Smooth muscle cell (in vitro differentiated cells): ENCODE results near the gene ATP13A1. TPM values are rescaled to one million over a fixed set of nuclear protein-coding genes. Genes with fewer than 3 reads are reported as not detected.
A peak's percentile ranks its signal among the peaks of the same experiment; 100 is the strongest.

ENCODE experiments used
- DNase-seq: peaks from one replicate; lab custom pipeline; 2025; ENCODE audit not compliant: unreplicated experiment; lab: John Stamatoyannopoulos, UW
- H2AFZ ChIP-seq: fragments of 200-600 bp; sonication (generic); 2 replicates; pipeline ENCODE4 v1.6.0; 2016; ENCODE audit warnings: antibody characterized with exemption, low read depth, mild to moderate bottlenecking
- H3F3A ChIP-seq: fragments of 200-600 bp; sonication (generic); 2 replicates; pipeline ENCODE4 v1.6.0; 2017; ENCODE audit warnings: antibody characterized with exemption, low read depth
- H3K27ac ChIP-seq: fragments of 200-600 bp; sonication (generic); 2 replicates; pipeline ENCODE4 v1.5.1; 2016; ENCODE audit warnings: low read depth, mild to moderate bottlenecking
- H3K27me3 ChIP-seq: fragments of 200-600 bp; sonication (generic); 2 replicates; pipeline ENCODE4 v1.6.1; 2016; ENCODE audit warnings: low read depth, mild to moderate bottlenecking
- H3K36me3 ChIP-seq: fragments of 200-600 bp; sonication (generic); 2 replicates; pipeline ENCODE4 v1.5.1; 2016; ENCODE audit warnings: low read depth
- H3K4me1 ChIP-seq: fragments of 200-600 bp; sonication (generic); 2 replicates; pipeline ENCODE4 v1.5.1; 2016; ENCODE audit warnings: low read depth
- H3K4me2 ChIP-seq: fragments of 200-600 bp; sonication (generic); 2 replicates; pipeline ENCODE4 v1.6.0; 2016; ENCODE audit warnings: mild to moderate bottlenecking
- H3K4me3 ChIP-seq: fragments of 200-600 bp; sonication (generic); 2 replicates; pipeline ENCODE4 v1.5.1; 2016; ENCODE audit warnings: mild to moderate bottlenecking
- H3K79me2 ChIP-seq: fragments of 200-600 bp; sonication (generic); 2 replicates; pipeline ENCODE4 v1.6.0; 2016; ENCODE audit warnings: low read depth, mild to moderate bottlenecking
- H3K9ac ChIP-seq: fragments of 200-600 bp; sonication (generic); 2 replicates; pipeline ENCODE4 v1.6.0; 2016; ENCODE audit warnings: low read depth
- H3K9me3 ChIP-seq: fragments of 200-600 bp; sonication (generic); replicated peaks from 2 replicates; pipeline ENCODE4 v1.5.1; 2016; ENCODE audit warnings: low read depth
- H4K20me1 ChIP-seq: fragments of 200-600 bp; sonication (generic); 2 replicates; pipeline ENCODE4 v1.6.0; 2016; ENCODE audit warnings: low read depth
- WGBS: methylation state at CpG from one replicate; pipeline ENCODE4 v1.1.7; 2016; ENCODE audit warnings: low lambda C conversion rate; 5-methylcytosine and 5-hydroxymethylcytosine counted together
- polyA plus RNA-seq: library from polyadenylated mRNA; unstranded; fragments of >200 nt; fragmentation: Nextera tagmentation; extraction: Ambion mirVana; gene quantifications from 2 replicates; pipeline ENCODE4 v1.2.1, GENCODE V29; 2016
- total RNA-seq: library from RNA; depleted of rRNA; stranded (reverse); fragments of >200 nt; gene quantifications from 2 replicates; pipeline ENCODE4 v1.2.3, GENCODE V29; 2014
- TF ChIP-seq, protein P1 (sequence below): fragments of 200-600 bp; sonication (generic); IDR thresholded peaks from 2 replicates; pipeline ENCODE4 v1.5.1; 2017; ENCODE audit warnings: borderline replicate concordance, mild to moderate bottlenecking, antibody characterized with exemption; ENCODE audit not compliant: insufficient read depth, poor library complexity, severe bottlenecking

ATP13A1 gene
- total and polyA plus RNA-seq, 2 experiments from 2014 or later: 48.1 to 51.4 TPM

DNA sequence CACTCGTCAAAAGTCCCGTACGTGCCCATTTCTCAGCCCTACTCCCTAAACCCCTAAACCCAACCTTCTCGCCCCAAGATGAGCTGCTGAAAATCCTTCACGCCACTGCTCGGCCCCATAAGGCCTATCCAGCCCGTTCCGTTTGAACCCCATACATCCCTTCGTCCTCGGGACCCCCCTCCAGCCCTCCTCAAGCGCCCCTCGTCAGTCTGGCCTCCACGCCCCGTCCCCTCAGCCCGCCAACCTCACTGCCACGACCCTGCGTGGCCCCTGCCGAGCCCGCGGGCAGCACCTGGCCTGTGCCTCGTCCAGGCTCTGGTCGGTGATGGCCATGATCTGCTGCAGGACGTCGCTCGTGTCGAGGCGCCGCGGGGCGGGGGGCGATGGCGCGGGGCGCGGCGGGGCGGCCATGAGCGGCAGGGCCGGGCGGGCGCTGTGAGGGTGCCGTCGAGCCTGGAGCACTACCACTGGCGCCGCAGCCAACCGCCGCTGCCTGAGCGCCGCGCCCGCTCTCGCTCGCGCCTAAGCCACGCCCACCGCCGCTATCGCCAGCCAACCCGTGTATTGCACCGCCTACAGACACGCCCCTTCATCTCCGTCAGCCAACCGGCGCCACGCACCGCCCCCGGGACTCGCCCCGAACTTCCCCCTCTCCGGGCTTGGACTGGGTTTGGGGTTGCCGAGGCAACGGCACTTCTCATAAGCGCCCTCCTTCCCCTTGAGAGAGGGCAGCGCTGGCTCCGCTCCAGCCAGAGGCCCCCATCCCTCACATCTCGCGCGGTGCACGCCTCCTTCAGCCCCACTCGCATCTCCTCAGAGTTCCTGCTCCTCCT lies 45.0 kb downstream of the ATP13A1 start, which contains the start of gene PBX4:
PBX4 (minus strand) TSS at position 469 of the 833 bp plus-strand sequence; CDS start at position 411, 58 bp downstream.
- no peaks in the 10 kb centered on the region for H3K9me3 ChIP-seq
- H3F3A ChIP-seq: no peaks in the 10 kb centered on the region
- WGBS: 12% methylated on average over 40 of the region's 80 CpGs
- peak within 1 kb of the TSS; percentile 56 for H3K4me3 ChIP-seq
- H3K79me2 ChIP-seq: no peaks in the 10 kb centered on the region
- no peak within 1 kb of the TSS for H3K27ac ChIP-seq
- H4K20me1 ChIP-seq: no peaks in the 10 kb centered on the region
- no peak within 1 kb of the TSS for H3K9ac ChIP-seq
- no peaks in the 10 kb centered on the region for H3K4me1 ChIP-seq
- TF ChIP-seq, protein P1, sequence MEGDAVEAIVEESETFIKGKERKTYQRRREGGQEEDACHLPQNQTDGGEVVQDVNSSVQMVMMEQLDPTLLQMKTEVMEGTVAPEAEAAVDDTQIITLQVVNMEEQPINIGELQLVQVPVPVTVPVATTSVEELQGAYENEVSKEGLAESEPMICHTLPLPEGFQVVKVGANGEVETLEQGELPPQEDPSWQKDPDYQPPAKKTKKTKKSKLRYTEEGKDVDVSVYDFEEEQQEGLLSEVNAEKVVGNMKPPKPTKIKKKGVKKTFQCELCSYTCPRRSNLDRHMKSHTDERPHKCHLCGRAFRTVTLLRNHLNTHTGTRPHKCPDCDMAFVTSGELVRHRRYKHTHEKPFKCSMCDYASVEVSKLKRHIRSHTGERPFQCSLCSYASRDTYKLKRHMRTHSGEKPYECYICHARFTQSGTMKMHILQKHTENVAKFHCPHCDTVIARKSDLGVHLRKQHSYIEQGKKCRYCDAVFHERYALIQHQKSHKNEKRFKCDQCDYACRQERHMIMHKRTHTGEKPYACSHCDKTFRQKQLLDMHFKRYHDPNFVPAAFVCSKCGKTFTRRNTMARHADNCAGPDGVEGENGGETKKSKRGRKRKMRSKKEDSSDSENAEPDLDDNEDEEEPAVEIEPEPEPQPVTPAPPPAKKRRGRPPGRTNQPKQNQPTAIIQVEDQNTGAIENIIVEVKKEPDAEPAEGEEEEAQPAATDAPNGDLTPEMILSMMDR: no peak
- H2AFZ ChIP-seq: peak within 1 kb of the TSS; percentile 78
- H3K36me3 ChIP-seq: no peaks in the 10 kb centered on the region
- H3K4me2 ChIP-seq: peak within 1 kb of the TSS; percentile 88
- H3K27me3 ChIP-seq: no peaks in the 10 kb centered on the region
- peak; percentile 74 for DNase-seq

DNA sequence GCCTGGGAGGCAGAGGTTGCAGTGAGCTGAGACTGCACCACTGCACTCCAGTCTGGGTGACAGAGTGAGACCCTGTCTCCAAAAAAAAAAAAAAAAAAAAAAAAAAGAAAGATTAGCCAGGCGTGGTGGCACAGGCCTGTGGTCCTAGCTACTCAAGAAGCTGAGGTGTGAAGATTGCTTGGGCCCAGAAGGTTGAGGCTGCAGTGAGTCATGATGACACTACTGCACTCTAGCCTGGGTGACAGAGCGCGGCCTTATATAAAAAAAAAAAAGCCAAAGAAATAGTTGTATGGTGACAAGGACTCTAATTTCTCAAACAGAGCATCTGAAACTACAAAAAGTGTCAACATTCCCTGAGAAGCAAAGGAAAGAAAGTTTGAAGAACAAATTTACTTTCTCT lies 48.4 kb downstream of the ATP13A1 start:
- 67% methylated on average over 3 of the region's 3 CpGs for WGBS
- no peaks in the 10 kb centered on the region for H3K27me3 ChIP-seq

DNA sequence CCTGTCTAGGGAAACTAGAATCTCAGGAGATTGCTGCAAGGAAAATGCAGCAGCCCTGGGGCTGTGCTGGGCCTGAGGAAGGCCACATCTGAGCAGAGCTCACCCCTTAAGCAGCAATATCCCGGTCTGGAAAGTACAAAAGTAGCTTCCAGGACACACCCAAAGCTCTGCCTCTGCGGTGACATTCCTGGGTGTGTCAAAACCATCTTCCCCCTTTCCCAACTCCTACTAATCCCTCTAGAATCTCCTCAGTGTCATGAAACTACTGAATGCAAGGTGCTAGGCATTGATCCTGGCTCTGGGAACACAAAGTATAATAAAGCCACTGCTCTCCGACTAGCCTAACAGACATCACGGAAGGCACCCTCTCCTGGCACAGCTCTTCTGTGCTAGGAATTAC lies 50.0 kb downstream of the ATP13A1 start:
- no peaks in the 10 kb centered on the region for H4K20me1 ChIP-seq
- no peaks in the 10 kb centered on the region for H3K27me3 ChIP-seq
- no peaks in the 10 kb centered on the region for H3F3A ChIP-seq
- DNase-seq: no peak
- no peaks in the 10 kb centered on the region for H3K9me3 ChIP-seq
- 57% methylated on average over 4 of the region's 4 CpGs for WGBS
- H2AFZ ChIP-seq: no peak overlapping the region
- H3K9ac ChIP-seq: no peak overlapping the region
- no peaks in the 10 kb centered on the region for H3K4me1 ChIP-seq
- H3K4me2 ChIP-seq: no peak overlapping the region
- H3K4me3 ChIP-seq: no peak overlapping the region
- H3K79me2 ChIP-seq: no peaks in the 10 kb centered on the region
- H3K27ac ChIP-seq: peak overlapping the region; percentile 35
- TF ChIP-seq, protein P1: no peak
- no peaks in the 10 kb centered on the region for H3K36me3 ChIP-seq

More for the DNA sequence above, 48.4 kb downstream of the ATP13A1 start:
- H3K9ac ChIP-seq: no peak overlapping the region
- no peaks in the 10 kb centered on the region for H3K9me3 ChIP-seq
- no peaks in the 10 kb centered on the region for H4K20me1 ChIP-seq
- no peak overlapping the region for H3K27ac ChIP-seq
- no peak for DNase-seq
- no peak overlapping the region for H2AFZ ChIP-seq
- H3K4me2 ChIP-seq: no peak overlapping the region
- no peaks in the 10 kb centered on the region for H3K4me1 ChIP-seq
- H3K4me3 ChIP-seq: no peak overlapping the region
- TF ChIP-seq, protein P1: no peak
- H3K79me2 ChIP-seq: no peaks in the 10 kb centered on the region
- no peaks in the 10 kb centered on the region for H3F3A ChIP-seq
- no peaks in the 10 kb centered on the region for H3K36me3 ChIP-seq
